Motor neuron (in vitro differentiated cells): Measurements from ENCODE around the gene PCARE. TPM values are rescaled to one million over a fixed set of nuclear protein-coding genes. Genes with fewer than 3 reads are reported as not detected.

Experiments
- ATAC-seq, 8 experiments: fragments of 200-7000 bp; cut with Tn5 transposase; replicated peaks in 6 of 8; 2 replicates each; pipeline ENCODE4 v1.8.0; 2021; ENCODE audit warnings: mild to moderate bottlenecking in 8 of 8, moderate library complexity in 8 of 8
- H3K27ac ChIP-seq, 2 donors: fragments of 250-450 bp; sonication (Bioruptor Pico); 2 replicates each; pipeline ENCODE4 v1.9.0; 2021; ENCODE audit warnings: antibody characterized with exemption in 2 of 2, mild to moderate bottlenecking in 2 of 2, moderate library complexity in 1 of 2
- H3K4me1 ChIP-seq, 2 donors: fragments of 250-450 bp; sonication (Bioruptor Pico); replicated peaks in 1 of 2; 2 replicates each; pipeline ENCODE4 v1.6.1; 2021; ENCODE audit warnings: antibody characterized with exemption in 2 of 2, mild to moderate bottlenecking in 2 of 2, moderate library complexity in 1 of 2
- H3K4me3 ChIP-seq, 5 donors: fragments of 250-450 bp; sonication (Bioruptor Pico); 2 replicates each; pipeline ENCODE4 v1.9.0; 2021; ENCODE audit warnings: antibody characterized with exemption in 5 of 5, mild to moderate bottlenecking in 5 of 5, moderate library complexity in 4 of 5
- WGBS, 10 experiments: fragments of 450-650 bp; shearing (Covaris generic); methylation state at CpG; one replicate each; pipeline ENCODE4 v1.0.0; 2022; 5-methylcytosine and 5-hydroxymethylcytosine counted together
- in situ Hi-C, 9 experiments: fragments of 400-800 bp; cut with MboI; loops; one replicate each; pipeline ENCODE4 v1.15.0; 2021; ENCODE audit warnings: low sequenced_read_pairs in 9 of 9, low pct_unique_long_range_greater_than_20kb in 2 of 9; ENCODE audit not compliant: unreplicated experiment in 9 of 9
- total RNA-seq, 8 experiments: library from RNA; unstranded; fragments of 300-600 nt; gene quantifications; 2 replicates each; pipeline versions ENCODE4 v1.2.3 to v1.2.4, GENCODE V29; 2022

Gene PCARE
- total RNA-seq, 8 experiments from 2014 or later = 0.04 to 0.91 (median 0.18) TPM

- peak in 1 of 8 experiments; percentile 6 for ATAC-seq
- in situ Hi-C loops = no loop called here
- Histone ChIP-seq H3K4me1 (peaks cover 21 to 25% of the 10 kb centered on the region in 2 donors), H3K4me3 (no peak overlapping the region), H3K27ac (no peak overlapping the region)
- 58 to 100% (median 98%) methylated on average over 2 to 8 of the region's 8 CpGs; no CpG with 5 or more reads in 6 of the 10 experiments for WGBS, 10 experiments
Measured at GRCh38 chr2:29066271-29066860, 8.0 kb downstream of the PCARE start.

GRCh38 chr2:29065068-29065811 is 9.1 kb downstream of the PCARE start:
- ATAC-seq = peak; percentile 8 to 79 (median 68)
- peak overlapping the region in 1 of 2 donors; percentile 45 for H3K27ac ChIP-seq

GRCh38 chr2:29064746-29065067 is 9.6 kb downstream of the PCARE start:
- Histone ChIP-seq H3K4me1 (peaks cover 31 to 37% of the 10 kb centered on the region in 2 donors), H3K27ac (no peak overlapping the region), H3K4me3 (no peak overlapping the region)
- WGBS, 10 experiments = 0 to 100% (median 90%) methylated on average over 1 to 6 of the region's 11 CpGs; no CpG with 5 or more reads in 5 of the 10 experiments
- in situ Hi-C loops = no loop called here
- peak in 1 of 8 experiments; percentile 14 for ATAC-seq

More at GRCh38 chr2:29065068-29065811, 9.1 kb downstream of the PCARE start:
- H3K4me1 ChIP-seq = peaks cover 31 to 36% of the 10 kb centered on the region in 2 donors
- WGBS, 10 experiments = 20 to 100% (median 60%) methylated on average over 1 to 7 of the region's 10 CpGs; no CpG with 5 or more reads in 4 of the 10 experiments
- in situ Hi-C loops = no loop called here
- no peak overlapping the region for H3K4me3 ChIP-seq

- in situ Hi-C loops = no loop called here
- ATAC-seq = peak in 4 of 8 experiments; percentile 24 to 39 (median 37)
- whole genome bisulfite sequencing, 10 experiments = 54 to 90% (median 75%) methylated on average over 2 to 4 of the region's 4 CpGs; no CpG with 5 or more reads in 6 of the 10 experiments
- H3K4me3 ChIP-seq = no peak overlapping the region
- H3K27ac ChIP-seq = no peak overlapping the region
- H3K4me1 ChIP-seq = peaks cover 31 to 39% of the 10 kb centered on the region in 2 donors
Measured at GRCh38 chr2:29064346-29064715, 10.0 kb downstream of the PCARE start.

GRCh38 chr2:29063646-29064345 is 10.5 kb downstream of the PCARE start:
- peaks cover 31 to 41% of the 10 kb centered on the region in 2 donors for H3K4me1 ChIP-seq
- ATAC-seq = peak in 4 of 8 experiments; percentile 7 to 20 (median 14)
- in situ Hi-C loops = no loop called here
- H3K27ac ChIP-seq = no peak overlapping the region
- no peak overlapping the region for H3K4me3 ChIP-seq
- WGBS, 10 experiments = 10 to 88% (median 69%) methylated on average over 2 to 13 of the region's 20 CpGs; no CpG with 5 or more reads in 1 of the 10 experiments

GRCh38 chr2:29063056-29063455 is 11.3 kb downstream of the PCARE start:
- in situ Hi-C loops = no loop called here
- Histone ChIP-seq H3K27ac (no peak overlapping the region), H3K4me1 (peaks cover 31 to 47% of the 10 kb centered on the region in 2 donors), H3K4me3 (no peak overlapping the region)
- 80 to 100% (median 94%) methylated on average over 1 to 6 of the region's 6 CpGs; no CpG with 5 or more reads in 6 of the 10 experiments for WGBS, 10 experiments
- ATAC-seq = peak in 1 of 8 experiments; percentile 24

GRCh38 chr2:29062371-29062770 is 12.0 kb downstream of the PCARE start:
- no peak for ATAC-seq
- no peak overlapping the region for H3K27ac ChIP-seq

GRCh38 chr2:29061616-29062015 is 12.7 kb downstream of the PCARE start:
- in situ Hi-C loops = no loop called here
- Histone ChIP-seq H3K27ac (no peak overlapping the region), H3K4me3 (no peak overlapping the region), H3K4me1 (peaks cover 35 to 48% of the 10 kb centered on the region in 2 donors)
- no peak for ATAC-seq
- WGBS, 10 experiments = 63 to 100% (median 85%) methylated on average over 1 to 3 of the region's 3 CpGs; no CpG with 5 or more reads in 3 of the 10 experiments

More at GRCh38 chr2:29062371-29062770, 12.0 kb downstream of the PCARE start:
- Histone ChIP-seq H3K4me3 (no peak overlapping the region), H3K4me1 (peaks cover 35 to 48% of the 10 kb centered on the region in 2 donors)
- 76 to 100% (median 92%) methylated on average over 1 to 4 of the region's 10 CpGs; no CpG with 5 or more reads in 5 of the 10 experiments for WGBS, 10 experiments
- in situ Hi-C loops = no loop called here

GRCh38 chr2:29061176-29061575 is 13.1 kb downstream of the PCARE start:
- ATAC-seq = peak in 1 of 8 experiments; percentile 4
- in situ Hi-C loops = no loop called here
- H3K4me3 ChIP-seq = no peak overlapping the region
- no peak overlapping the region for H3K27ac ChIP-seq
- peaks cover 35 to 48% of the 10 kb centered on the region in 2 donors for H3K4me1 ChIP-seq
- WGBS, 10 experiments = 52 to 79% (median 67%) methylated on average over 2 to 5 of the region's 6 CpGs; no CpG with 5 or more reads in 1 of the 10 experiments

- no peak overlapping the region for H3K27ac ChIP-seq
- ATAC-seq = no peak
- H3K4me3 ChIP-seq = no peak overlapping the region
- WGBS, 10 experiments = 30 to 92% (median 66%) methylated on average over 1 to 9 of the region's 9 CpGs; no CpG with 5 or more reads in 1 of the 10 experiments
- H3K4me1 ChIP-seq = peaks cover 34 to 46% of the 10 kb centered on the region in 2 donors
- in situ Hi-C loops = no loop called here
Measured at GRCh38 chr2:29060441-29060840, 13.9 kb downstream of the PCARE start.

- Histone ChIP-seq H3K4me3 (no peak overlapping the region), H3K4me1 (peaks cover 26 to 38% of the 10 kb centered on the region in 2 donors), H3K27ac (no peak overlapping the region)
- peak in 4 of 8 experiments; percentile 45 to 58 (median 47) for ATAC-seq
- WGBS, 10 experiments = 50 to 100% (median 75%) methylated on average over 1 of the region's 1 CpG; no CpG with 5 or more reads in 3 of the 10 experiments
- in situ Hi-C loops = no loop called here
Measured at GRCh38 chr2:29059624-29060023, 14.7 kb downstream of the PCARE start.

- WGBS, 10 experiments = 40 to 100% (median 98%) methylated on average over 1 to 4 of the region's 4 CpGs; no CpG with 5 or more reads in 2 of the 10 experiments
- in situ Hi-C loops = no loop called here
- H3K4me3 ChIP-seq = no peak overlapping the region
- no peak overlapping the region for H3K27ac ChIP-seq
- H3K4me1 ChIP-seq = peaks cover 17 to 29% of the 10 kb centered on the region in 2 donors
- no peak for ATAC-seq
Measured at GRCh38 chr2:29057006-29057405, 17.3 kb downstream of the PCARE start.

GRCh38 chr2:29056452-29056851 is 17.9 kb downstream of the PCARE start:
- in situ Hi-C loops = no loop called here

More at GRCh38 chr2:29056452-29056851, 17.9 kb downstream of the PCARE start:
- Histone ChIP-seq H3K4me1 (peaks cover 17 to 23% of the 10 kb centered on the region in 2 donors), H3K27ac (no peak overlapping the region), H3K4me3 (no peak overlapping the region)
- ATAC-seq = no peak
- 60 to 100% (median 88%) methylated on average over 1 to 5 of the region's 5 CpGs; no CpG with 5 or more reads in 2 of the 10 experiments for WGBS, 10 experiments
